MM.1S (cell line): ENCODE data around the gene MIPOL1.

Source experiments
- CTCF ChIP-seq: fragments of 300-600 bp; sonication (generic); IDR thresholded peaks from 2 replicates; pipeline ENCODE4 v1.5.1; 2016; ENCODE audit warnings: antibody characterized with exemption, low read length, mixed read lengths
- EZH2 ChIP-seq: fragments of 300-600 bp; sonication (generic); optimal IDR thresholded peaks from 2 replicates; pipeline ENCODE3; 2017; ENCODE audit warnings: low read depth, mild to moderate bottlenecking, antibody characterized with exemption, low read length, mixed read lengths

DNA sequence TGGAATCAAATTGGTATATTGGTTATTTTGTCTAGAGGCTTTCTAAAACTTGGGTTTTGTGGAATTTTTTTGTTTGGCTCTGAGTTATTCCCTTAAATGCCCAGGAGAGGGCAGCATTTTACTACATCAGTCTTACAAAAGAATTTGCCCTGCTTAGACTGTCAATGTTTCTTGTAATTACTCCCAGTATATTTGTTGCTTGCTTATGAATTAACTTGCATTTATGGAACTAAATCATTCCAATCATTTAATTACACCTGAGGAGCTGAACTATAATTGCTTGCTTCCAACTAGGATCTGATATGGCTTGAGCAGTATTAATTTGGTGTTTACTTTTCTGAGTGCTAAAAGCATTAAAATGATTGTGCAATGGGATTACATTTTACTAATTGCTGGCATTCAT, 48.7 kb downstream of the MIPOL1 start:
- TF ChIP-seq CTCF (peak; percentile 46), EZH2 (no peak)
